IMR-90 (cell line): ENCODE measurements around the gene ANKLE2. TPM values are rescaled to one million over a fixed set of nuclear protein-coding genes. Genes with fewer than 3 reads are reported as not detected.

Experiments
- ATAC-seq: fragments of 200-7000 bp; cut with Tn5 transposase; 2 replicates; pipeline ENCODE4 v1.9.1; 2020; ENCODE audit warnings: low read depth, mild to moderate bottlenecking, moderate library complexity
- BruUV-seq: library from RNA; stranded (reverse); fragments of 400-500 nt; replicated peaks from 2 replicates; lab custom pipeline; 2021; lab: Mats Ljungman, UMichigan
- CTCF ChIA-PET: fragments of 300-600 bp; formaldehyde crosslinking; extraction: SDS; loops from one replicate; lab custom pipeline; 2021; ENCODE audit warnings: antibody characterized with exemption; lab: Yijun Ruan, JAX
- POLR2A ChIA-PET: fragments of 300-600 bp; sonication (Branson Sonifier 250); formaldehyde crosslinking; loops from one replicate; lab custom pipeline; 2022; ENCODE audit warnings: antibody characterized with exemption; ENCODE audit not compliant: unreplicated experiment; lab: Charles Lee
- DNase-seq: peaks from one replicate; pipeline ENCODE4 v3.0.0; 2013
- H2AFZ ChIP-seq: replicated peaks from 2 replicates; pipeline ENCODE3; 2013; ENCODE audit warnings: low read length, mild to moderate bottlenecking; ENCODE audit not compliant: poor library complexity
- H2AK5ac ChIP-seq: 2 replicates; pipeline ENCODE4 v1.6.1; 2013; ENCODE audit warnings: low read depth, low read length, inconsistent platforms
- H2AK9ac ChIP-seq: replicated peaks from 2 replicates; pipeline ENCODE3; 2013; ENCODE audit warnings: mild to moderate bottlenecking, low read depth, low read length, moderate library complexity; ENCODE audit not compliant: poor library complexity
- H2BK120ac ChIP-seq: 2 replicates; pipeline ENCODE4 v1.6.1; 2013; ENCODE audit warnings: low read depth, low read length, inconsistent platforms
- H2BK15ac ChIP-seq: 3 replicates; pipeline ENCODE4 v1.6.1; 2013; ENCODE audit warnings: low read depth, low read length, inconsistent platforms
- H2BK20ac ChIP-seq: 2 replicates; pipeline ENCODE4 v1.6.1; 2013; ENCODE audit warnings: low read depth, mild to moderate bottlenecking, inconsistent platforms, low read length, moderate library complexity
- H2BK5ac ChIP-seq: 2 replicates; pipeline ENCODE4 v1.6.1; 2013; ENCODE audit warnings: mild to moderate bottlenecking, low read depth, low read length, inconsistent platforms; ENCODE audit not compliant: poor library complexity, severe bottlenecking
- H3K14ac ChIP-seq: replicated peaks from 2 replicates; pipeline ENCODE4 v1.6.1; 2013; ENCODE audit warnings: low read depth, low read length, inconsistent platforms
- H3K18ac ChIP-seq: 2 replicates; pipeline ENCODE4 v1.6.1; 2013; ENCODE audit warnings: low read depth, low read length, control low read depth
- H3K23ac ChIP-seq: 2 replicates; pipeline ENCODE4 v1.6.1; 2013; ENCODE audit warnings: low read depth, low read length, inconsistent platforms
- H3K27ac ChIP-seq: 2 replicates; pipeline ENCODE4 v1.5.1; 2013; ENCODE audit warnings: mild to moderate bottlenecking, control low read depth, low read length; ENCODE audit not compliant: insufficient read depth
- H3K27me3 ChIP-seq: 2 replicates; pipeline ENCODE4 v1.6.1; 2013; ENCODE audit warnings: low read length; ENCODE audit not compliant: control insufficient read depth, insufficient read depth
- H3K36me3 ChIP-seq: 2 replicates; pipeline ENCODE4 v1.6.1; 2013; ENCODE audit warnings: low read length, mixed read lengths; ENCODE audit not compliant: control insufficient read depth, insufficient read depth
- H3K4ac ChIP-seq: 2 replicates; pipeline ENCODE4 v1.6.1; 2013; ENCODE audit warnings: low read depth, low read length, inconsistent platforms
- H3K4me1 ChIP-seq: 2 replicates; pipeline ENCODE4 v1.6.1; 2013; ENCODE audit warnings: low read length, mixed read lengths; ENCODE audit not compliant: control insufficient read depth, insufficient read depth
- H3K4me2 ChIP-seq: 2 replicates; pipeline ENCODE4 v1.6.1; 2013; ENCODE audit warnings: low read depth, mild to moderate bottlenecking, control low read depth, low read length, moderate library complexity
- H3K4me3 ChIP-seq: 2 replicates; pipeline ENCODE4 v1.5.1; 2013; ENCODE audit warnings: low read depth, mild to moderate bottlenecking, control low read depth, low read length, moderate library complexity; ENCODE audit not compliant: insufficient read depth
- H3K56ac ChIP-seq: 2 replicates; pipeline ENCODE4 v1.6.1; 2013; ENCODE audit warnings: low read length, inconsistent platforms; ENCODE audit not compliant: insufficient read depth; ENCODE audit errors: extremely low read depth
- H3K79me1 ChIP-seq, 2 experiments: 2 replicates each; pipeline ENCODE4 v1.6.1; 2013; ENCODE audit warnings: low read length in 2 of 2, inconsistent platforms in 1 of 2, low read depth in 1 of 2
- H3K9ac ChIP-seq: 2 replicates; pipeline ENCODE4 v1.6.1; 2013; ENCODE audit warnings: low read depth, low read length, control low read depth
- H3K9me1 ChIP-seq: 2 replicates; pipeline ENCODE4 v1.6.1; 2013; ENCODE audit warnings: low read length, inconsistent platforms; ENCODE audit not compliant: insufficient read depth
- H3K9me3 ChIP-seq: 2 replicates; pipeline ENCODE4 v1.6.1; 2013; ENCODE audit warnings: low read length; ENCODE audit not compliant: control insufficient read depth, insufficient read depth
- H4K20me1 ChIP-seq: 2 replicates; pipeline ENCODE4 v1.6.1; 2013; ENCODE audit warnings: low read length, inconsistent platforms; ENCODE audit not compliant: insufficient read depth
- H4K5ac ChIP-seq: 2 replicates; pipeline ENCODE4 v1.6.1; 2013; ENCODE audit warnings: mild to moderate bottlenecking, low read depth, low read length, control low read depth
- H4K8ac ChIP-seq, 2 experiments: 2 replicates each; pipeline ENCODE4 v1.6.1; 2013; ENCODE audit warnings: low read depth in 2 of 2, low read length in 2 of 2, control low read depth in 1 of 2, inconsistent platforms in 1 of 2
- H4K91ac ChIP-seq: 2 replicates; pipeline ENCODE4 v1.6.1; 2013; ENCODE audit warnings: low read depth, low read length, inconsistent platforms; ENCODE audit not compliant: insufficient read depth
- BHLHE40 ChIP-seq: fragments of 150-350 bp; IDR thresholded peaks from 2 replicates; pipeline ENCODE4 v1.6.1; 2016; ENCODE audit warnings: mild to moderate bottlenecking, low read depth, low read length
- CEBPB ChIP-seq: IDR thresholded peaks from 2 replicates; pipeline ENCODE4 v1.6.1; 2012; ENCODE audit warnings: low read depth, low read length, improper control_type of control experiment
- MAFK ChIP-seq: IDR thresholded peaks from 2 replicates; pipeline ENCODE4 v1.6.1; 2012; ENCODE audit warnings: low read depth, low read length, improper control_type of control experiment
- MAZ ChIP-seq: IDR thresholded peaks from 2 replicates; pipeline ENCODE4 v1.6.1; 2012; ENCODE audit warnings: low read depth, mild to moderate bottlenecking, low read length, improper control_type of control experiment, moderate library complexity, borderline replicate concordance
- NFE2L2 ChIP-seq: fragments of 150-350 bp; IDR thresholded peaks from 2 replicates; pipeline ENCODE4 v1.6.1; 2016; ENCODE audit warnings: low read depth, mild to moderate bottlenecking, low read length
- POLR2A ChIP-seq: IDR thresholded peaks from 2 replicates; pipeline ENCODE4 v1.6.1; 2012; ENCODE audit warnings: mild to moderate bottlenecking, low read depth, low read length
- RAD21 ChIP-seq: IDR thresholded peaks from 2 replicates; pipeline ENCODE4 v1.6.1; 2012; ENCODE audit warnings: low read length, improper control_type of control experiment
- SMC3 ChIP-seq: fragments of 150-350 bp; IDR thresholded peaks from 2 replicates; pipeline ENCODE4 v1.6.1; 2016; ENCODE audit warnings: low read depth, mild to moderate bottlenecking, antibody characterized with exemption, low read length, moderate library complexity
- WGBS, 2 experiments: methylation state at CpG; one replicate each; pipeline versions ENCODE4 v1.1.5 to v1.1.7; 2013; ENCODE audit warnings: missing lambda C conversion rate in 2 of 2; ENCODE audit not compliant: insufficient read length in 1 of 2; ENCODE audit errors: extremely low coverage in 2 of 2; 5-methylcytosine and 5-hydroxymethylcytosine counted together
- dilution Hi-C: fragments of 300-500 bp; cut with HindIII; formaldehyde crosslinking; loops from one replicate; pipeline ENCODE4 v1.14.3; 2018; ENCODE audit warnings: low sequenced_read_pairs; ENCODE audit not compliant: unreplicated experiment
- in situ Hi-C: fragments of 300-500 bp; cut with MboI; formaldehyde crosslinking; loops from 3 replicates; pipeline ENCODE4 v1.14.3; 2019; ENCODE audit warnings: low sequenced_read_pairs, inconsistent platforms, mixed read lengths
- intact Hi-C: fragments of 100-400 bp; cut with micrococcal nuclease; formaldehyde crosslinking; loops from 2 replicates; pipeline ENCODE4 v1.10.0; 2022
- polyA plus RNA-seq, 3 experiments: library from polyadenylated mRNA; depleted of rRNA; stranded (reverse); fragments of >200 nt; gene quantifications; 2 replicates each; pipeline ENCODE4 v1.2.3, GENCODE V29; 2012; ENCODE audit warnings: low replicate concordance in 1 of 3
- total RNA-seq: library from RNA; depleted of rRNA; stranded (reverse); fragments of >200 nt; gene quantifications from 2 replicates; pipeline ENCODE4 v1.2.3, GENCODE V29; 2012
- TF ChIP-seq, protein P1 (sequence below): conservative IDR thresholded peaks from 2 replicates; pipeline ENCODE4 v1.5.1; 2012; ENCODE audit warnings: mild to moderate bottlenecking, low read depth, low read length, improper control_type of control experiment

The ANKLE2 gene
- total and polyA plus RNA-seq, 2 of the 4 experiments (the other 2 are of a cell fraction) = 63.4 to 82.4 TPM

- TF ChIP-seq BHLHE40 = no peak
Measured at GRCh38 chr12:132766380-132767085, 4.9 kb upstream of the ANKLE2 start (continued).

- intact Hi-C loops (no loop called here), in situ Hi-C loops (no loop called here), dilution Hi-C loops (no loop called here)
- no peak overlapping the region for H3K4me2 ChIP-seq
- no peaks in the 10 kb centered on the region for H3K9me3 ChIP-seq
- ChIA-PET CTCF (interaction anchor here (0.5 kb wide), 1 partner anchor 32 kb away, joined by 5 read pairs; no protein-coding TSS in a partner anchor), POLR2A (interaction anchor here (0.7 kb wide), 1 partner anchor 9 kb away, joined by 3 read pairs; no protein-coding TSS in a partner anchor)
- no peak overlapping the region for H3K27ac ChIP-seq
- H3K23ac ChIP-seq = no peak overlapping the region
- peaks cover 4% of the 10 kb centered on the region; the same call in 1 of the 2 replicates for H3K9me1 ChIP-seq
- ATAC-seq (no peak), DNase-seq (no peak)
- 92% methylated on average over 9 of the region's 11 CpGs; no CpG with 5 or more reads in 1 of the 2 experiments for WGBS, 2 experiments
- no peak overlapping the region for H2AFZ ChIP-seq
- no peak overlapping the region for H2BK5ac ChIP-seq
- peaks cover 5% of the 10 kb centered on the region for H3K4me1 ChIP-seq
- peaks cover 20% of the 10 kb centered on the region for H4K20me1 ChIP-seq
- H3K79me1 ChIP-seq = peaks cover 0 to 37% of the 10 kb centered on the region in 2 experiments; a peak in 3 of 4 replicates
- no peak overlapping the region for H4K8ac ChIP-seq
- H3K27me3 ChIP-seq = no peaks in the 10 kb centered on the region
- no peak overlapping the region for H3K18ac ChIP-seq
- no peak overlapping the region for H3K14ac ChIP-seq
- no peak overlapping the region for H3K4me3 ChIP-seq
- no peak overlapping the region for H4K91ac ChIP-seq
- H3K4ac ChIP-seq = no peak overlapping the region
- no peak overlapping the region for H2AK5ac ChIP-seq
- no peak overlapping the region for H4K5ac ChIP-seq
- TF ChIP-seq, protein P1, sequence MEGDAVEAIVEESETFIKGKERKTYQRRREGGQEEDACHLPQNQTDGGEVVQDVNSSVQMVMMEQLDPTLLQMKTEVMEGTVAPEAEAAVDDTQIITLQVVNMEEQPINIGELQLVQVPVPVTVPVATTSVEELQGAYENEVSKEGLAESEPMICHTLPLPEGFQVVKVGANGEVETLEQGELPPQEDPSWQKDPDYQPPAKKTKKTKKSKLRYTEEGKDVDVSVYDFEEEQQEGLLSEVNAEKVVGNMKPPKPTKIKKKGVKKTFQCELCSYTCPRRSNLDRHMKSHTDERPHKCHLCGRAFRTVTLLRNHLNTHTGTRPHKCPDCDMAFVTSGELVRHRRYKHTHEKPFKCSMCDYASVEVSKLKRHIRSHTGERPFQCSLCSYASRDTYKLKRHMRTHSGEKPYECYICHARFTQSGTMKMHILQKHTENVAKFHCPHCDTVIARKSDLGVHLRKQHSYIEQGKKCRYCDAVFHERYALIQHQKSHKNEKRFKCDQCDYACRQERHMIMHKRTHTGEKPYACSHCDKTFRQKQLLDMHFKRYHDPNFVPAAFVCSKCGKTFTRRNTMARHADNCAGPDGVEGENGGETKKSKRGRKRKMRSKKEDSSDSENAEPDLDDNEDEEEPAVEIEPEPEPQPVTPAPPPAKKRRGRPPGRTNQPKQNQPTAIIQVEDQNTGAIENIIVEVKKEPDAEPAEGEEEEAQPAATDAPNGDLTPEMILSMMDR = no peak
- TF ChIP-seq SMC3 (no peak), RAD21 (no peak), BHLHE40 (no peak), POLR2A (no peak), NFE2L2 (no peak), MAZ (no peak), CEBPB (no peak), MAFK (no peak)
- no peak overlapping the region for H2BK15ac ChIP-seq
- no peak overlapping the region for H2BK20ac ChIP-seq
- no peak overlapping the region for H2BK120ac ChIP-seq
- no peak overlapping the region for H2AK9ac ChIP-seq
- BruUV-seq = no TSS peak
- no peak overlapping the region for H3K9ac ChIP-seq
- H3K56ac ChIP-seq = no peak overlapping the region
- peaks cover 17% of the 10 kb centered on the region for H3K36me3 ChIP-seq
Measured at GRCh38 chr12:132765361-132765760, 3.7 kb upstream of the ANKLE2 start.
